SH-SY5Y (cell line): Measurements from ENCODE around the gene PER2.

Source experiments
- GATA2 ChIP-seq: IDR thresholded peaks from 2 replicates; pipeline ENCODE4 v1.6.1; 2011; ENCODE audit warnings: mild to moderate bottlenecking, low read depth, low read length
- GATA3 ChIP-seq: IDR thresholded peaks from 2 replicates; pipeline ENCODE4 v1.6.1; 2011; ENCODE audit warnings: low read depth, mild to moderate bottlenecking, low read length, moderate library complexity

GRCh38 chr2:238320246-238320647, 31.8 kb upstream of the PER2 start, which contains the start of gene TRAF3IP1:
- TF ChIP-seq GATA2: no peak
- TF ChIP-seq GATA3: no peak
